CD4-positive, alpha-beta T cell (primary cell): ENCODE measurements around the gene CCNQ. TPM values are rescaled to one million over a fixed set of nuclear protein-coding genes. Genes with fewer than 3 reads are reported as not detected.

Experiments used
- ATAC-seq: fragments of 200-7000 bp; cut with Tn5 transposase; one replicate; pipeline ENCODE4 v1.10.0; 2022; ENCODE audit warnings: mild to moderate bottlenecking; ENCODE audit not compliant: poor library complexity
- CTCF ChIA-PET: fragments of 350-600 bp; sonication (Branson Sonifier 250); formaldehyde crosslinking; loops from one replicate; lab custom pipeline; 2021; ENCODE audit warnings: antibody characterized with exemption, inconsistent platforms; lab: Charles Lee
- POLR2A ChIA-PET: fragments of 350-600 bp; sonication (Branson Sonifier 250); formaldehyde crosslinking; loops from one replicate; lab custom pipeline; 2021; ENCODE audit warnings: antibody characterized with exemption, inconsistent platforms; lab: Charles Lee
- DNase-seq, 14 experiments: peaks; one replicate each; pipeline ENCODE4 v3.0.0-alpha.2; 2013 to 2020; ENCODE audit warnings: mixed read lengths in 2 of 14
- H3K27ac ChIP-seq, 2 donors: one replicate each; pipeline versions ENCODE4 v1.5.1 to v1.7.0; 2013; ENCODE audit warnings: low read length in 2 of 2, low read depth in 1 of 2, mild to moderate bottlenecking in 1 of 2
- H3K27me3 ChIP-seq, 2 experiments: 1 replicate in 1 of 2; 2 replicates in 1 of 2; pipeline versions ENCODE4 v1.6.1 to v1.7.0; 2013; ENCODE audit warnings: low read length in 2 of 2, control low read depth in 1 of 2, mild to moderate bottlenecking in 1 of 2, moderate library complexity in 1 of 2; ENCODE audit not compliant: insufficient read depth in 2 of 2, control insufficient read depth in 1 of 2
- H3K36me3 ChIP-seq: one replicate; pipeline ENCODE4 v1.6.1; 2013; ENCODE audit warnings: low read length, control low read depth; ENCODE audit not compliant: insufficient read depth
- H3K4me1 ChIP-seq: one replicate; pipeline ENCODE4 v1.6.1; 2013; ENCODE audit warnings: low read length, control low read depth; ENCODE audit not compliant: insufficient read depth
- H3K4me3 ChIP-seq: one replicate; pipeline ENCODE4 v1.5.1; 2013; ENCODE audit warnings: mild to moderate bottlenecking, low read length, moderate library complexity
- H3K9me3 ChIP-seq, 2 experiments: 1 replicate in 1 of 2; 2 replicates in 1 of 2; pipeline versions ENCODE4 v1.6.1 to v1.7.0; 2013; ENCODE audit warnings: low read length in 2 of 2, mild to moderate bottlenecking in 2 of 2, control low read depth in 1 of 2, moderate library complexity in 1 of 2; ENCODE audit not compliant: control insufficient read depth in 1 of 2, insufficient read depth in 1 of 2
- H3K27ac Mint-ChIP-seq: one replicate; pipeline ENCODE4 v1.8.0; 2020; ENCODE audit warnings: mixed read lengths
- H3K27me3 Mint-ChIP-seq: one replicate; pipeline ENCODE4 v1.8.0; 2021; ENCODE audit warnings: mixed read lengths
- H3K36me3 Mint-ChIP-seq: one replicate; pipeline ENCODE4 v1.8.0; 2021; ENCODE audit warnings: low read depth, mixed read lengths
- H3K4me1 Mint-ChIP-seq: one replicate; pipeline ENCODE4 v1.8.0; 2021; ENCODE audit warnings: low read depth, mixed read lengths
- H3K4me3 Mint-ChIP-seq: one replicate; pipeline ENCODE4 v1.8.0; 2020; ENCODE audit warnings: mild to moderate bottlenecking, mixed read lengths
- H3K9me3 Mint-ChIP-seq: one replicate; pipeline ENCODE4 v1.8.0; 2020; ENCODE audit warnings: mixed read lengths
- intact Hi-C, 2 experiments: fragments of 100-400 bp; cut with DNase I in 1 of 2; cut with micrococcal nuclease in 1 of 2; formaldehyde crosslinking; loops; one replicate each; pipeline versions ENCODE4 v1.15.1 to v1.9.0; 2023 to 2025; cut with DNase I, micrococcal nuclease
- total RNA-seq, 174 experiments: library from RNA in 2 of 174; stranded (reverse) in 2 of 174; gene quantifications; one replicate each; pipeline ENCODE4 v1.2.3 and lab custom pipeline; 2021 to 2026
- TF ChIP-seq, protein P1 (sequence below): fragments of 200-600 bp; IDR thresholded peaks from one replicate; pipeline ENCODE4 v1.8.0; 2022; ENCODE audit warnings: antibody characterized with exemption, mild to moderate bottlenecking

The CCNQ gene
- total RNA-seq, 2 experiments from 2014 or later: 13.9 to 14.1 TPM

DNA sequence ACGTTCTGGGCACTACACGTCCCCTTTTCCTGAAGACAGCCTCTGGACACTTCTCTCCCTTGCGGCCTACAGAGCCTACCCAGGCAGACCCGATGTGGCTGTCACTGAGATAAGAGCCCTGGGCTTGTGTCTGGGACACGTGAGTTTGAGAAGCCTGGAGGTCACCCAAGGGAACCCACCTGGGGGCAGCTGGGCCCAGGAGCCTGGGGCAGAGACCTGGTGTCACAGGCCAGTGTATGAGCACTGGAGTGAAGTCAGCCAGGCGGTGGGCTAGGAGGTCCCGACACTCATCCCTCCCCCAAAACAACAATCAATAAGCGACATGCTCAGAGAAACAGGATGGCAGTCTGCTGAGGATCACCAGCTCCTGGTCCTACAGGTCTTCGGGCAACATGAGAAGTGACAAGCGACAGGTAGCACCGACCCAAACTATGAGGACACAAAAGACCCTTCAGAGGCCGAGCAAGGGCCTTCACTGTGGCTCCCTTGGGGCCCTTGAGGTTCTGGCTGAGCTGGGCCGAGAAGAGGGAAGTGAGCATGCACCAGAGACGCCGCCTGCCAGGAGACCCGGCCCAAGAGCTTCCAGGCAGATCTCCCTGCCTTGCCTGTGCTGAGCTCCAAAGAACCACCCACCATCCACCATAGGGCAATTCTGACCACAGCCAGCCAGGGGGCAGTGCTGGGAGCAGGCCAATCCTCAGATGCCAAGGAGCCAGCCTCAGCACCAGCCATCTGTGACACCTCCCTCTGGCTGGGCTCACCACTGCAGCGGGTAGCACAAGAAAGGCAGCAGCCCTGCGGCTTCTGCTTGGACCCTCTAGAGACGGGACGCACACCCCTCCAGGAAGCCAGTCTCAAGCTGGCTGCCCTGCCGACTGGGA, 37.1 kb upstream of the CCNQ start:
- POLR2A ChIA-PET: no interaction called here
- ATAC-seq (peak; percentile 61), DNase-seq (peak in 3 of 14 experiments; percentile 21 to 46 (median 46))
- Mint-ChIP-seq H3K36me3 (no peaks in the 10 kb centered on the region), H3K4me1 (no peaks in the 10 kb centered on the region), H3K27me3 (peaks cover 4% of the 10 kb centered on the region), H3K9me3 (no peaks in the 10 kb centered on the region), H3K4me3 (no peak overlapping the region), H3K27ac (no peak overlapping the region)
- H3K36me3 ChIP-seq: no peaks in the 10 kb centered on the region
- CTCF ChIA-PET: interaction anchor here (0.8 kb wide), 1 partner anchor 9 kb away, joined by 3 read pairs; no protein-coding TSS in a partner anchor
- no peaks in the 10 kb centered on the region for H3K4me1 ChIP-seq
- H3K9me3 ChIP-seq: peaks cover 0 to 7% of the 10 kb centered on the region in 2 experiments
- H3K27ac ChIP-seq: no peak overlapping the region
- intact Hi-C loops: no loop called here
- H3K4me3 ChIP-seq: no peak overlapping the region
- TF ChIP-seq, protein P1, sequence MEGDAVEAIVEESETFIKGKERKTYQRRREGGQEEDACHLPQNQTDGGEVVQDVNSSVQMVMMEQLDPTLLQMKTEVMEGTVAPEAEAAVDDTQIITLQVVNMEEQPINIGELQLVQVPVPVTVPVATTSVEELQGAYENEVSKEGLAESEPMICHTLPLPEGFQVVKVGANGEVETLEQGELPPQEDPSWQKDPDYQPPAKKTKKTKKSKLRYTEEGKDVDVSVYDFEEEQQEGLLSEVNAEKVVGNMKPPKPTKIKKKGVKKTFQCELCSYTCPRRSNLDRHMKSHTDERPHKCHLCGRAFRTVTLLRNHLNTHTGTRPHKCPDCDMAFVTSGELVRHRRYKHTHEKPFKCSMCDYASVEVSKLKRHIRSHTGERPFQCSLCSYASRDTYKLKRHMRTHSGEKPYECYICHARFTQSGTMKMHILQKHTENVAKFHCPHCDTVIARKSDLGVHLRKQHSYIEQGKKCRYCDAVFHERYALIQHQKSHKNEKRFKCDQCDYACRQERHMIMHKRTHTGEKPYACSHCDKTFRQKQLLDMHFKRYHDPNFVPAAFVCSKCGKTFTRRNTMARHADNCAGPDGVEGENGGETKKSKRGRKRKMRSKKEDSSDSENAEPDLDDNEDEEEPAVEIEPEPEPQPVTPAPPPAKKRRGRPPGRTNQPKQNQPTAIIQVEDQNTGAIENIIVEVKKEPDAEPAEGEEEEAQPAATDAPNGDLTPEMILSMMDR: peak; percentile 26
- no peaks in the 10 kb centered on the region for H3K27me3 ChIP-seq

DNA sequence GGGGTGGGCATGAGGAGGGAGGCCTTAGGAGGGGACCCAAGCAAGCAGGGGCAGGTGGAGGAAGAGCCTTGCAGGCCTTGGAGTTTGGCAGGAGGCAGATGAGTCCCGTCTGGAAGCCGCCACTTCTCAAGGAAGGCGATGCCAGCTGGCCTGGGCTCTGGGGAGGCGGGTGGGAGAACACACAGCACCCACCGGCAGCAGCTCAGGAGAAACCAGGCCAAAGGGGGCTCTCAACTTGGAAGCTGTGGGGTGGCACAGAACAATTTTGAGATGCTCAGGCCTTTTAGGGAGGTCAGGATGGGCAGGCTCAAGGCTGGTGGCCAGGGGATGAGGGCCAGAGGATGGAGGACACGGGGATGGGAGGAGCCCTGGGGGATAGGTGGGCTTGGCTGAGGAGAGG, 36.4 kb upstream of the CCNQ start:
- no peaks in the 10 kb centered on the region for H3K27me3 ChIP-seq
- Mint-ChIP-seq H3K27me3 (no peaks in the 10 kb centered on the region), H3K9me3 (no peaks in the 10 kb centered on the region), H3K4me1 (no peaks in the 10 kb centered on the region), H3K27ac (no peak overlapping the region), H3K36me3 (no peaks in the 10 kb centered on the region), H3K4me3 (no peak overlapping the region)
- H3K36me3 ChIP-seq: no peaks in the 10 kb centered on the region
- H3K27ac ChIP-seq: no peak overlapping the region
- H3K4me3 ChIP-seq: no peak overlapping the region
- ChIA-PET POLR2A (no interaction called here), CTCF (no interaction called here)
- intact Hi-C loops: no loop called here
- ATAC-seq: no peak
- no peaks in the 10 kb centered on the region for H3K4me1 ChIP-seq
- no peak for DNase-seq
- TF ChIP-seq, protein P1: no peak
- H3K9me3 ChIP-seq: peaks cover 0 to 7% of the 10 kb centered on the region in 2 experiments

DNA sequence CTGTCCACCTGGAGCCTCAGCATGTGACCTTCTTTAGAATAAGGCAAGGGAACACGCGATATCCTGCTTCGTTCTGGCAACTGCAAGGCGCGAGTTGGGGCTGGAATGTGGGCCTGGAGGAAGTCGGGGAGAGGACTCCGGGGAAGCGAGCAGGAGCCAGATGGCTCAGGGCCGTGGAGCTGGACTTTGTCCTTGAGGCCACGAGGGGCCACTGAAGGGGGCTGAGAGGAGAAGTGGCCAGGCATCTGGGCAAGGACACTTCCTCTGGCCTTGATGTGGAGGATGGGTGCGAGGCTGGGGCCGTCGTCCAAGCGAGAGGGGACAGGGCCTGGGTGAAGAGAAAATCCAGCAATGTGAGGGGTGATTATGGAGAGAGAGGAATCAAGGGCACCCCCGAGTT, 35.9 kb upstream of the CCNQ start:
- Mint-ChIP-seq H3K4me3 (no peak overlapping the region), H3K27ac (no peak overlapping the region), H3K9me3 (no peaks in the 10 kb centered on the region), H3K27me3 (no peaks in the 10 kb centered on the region), H3K4me1 (no peaks in the 10 kb centered on the region), H3K36me3 (no peaks in the 10 kb centered on the region)
- TF ChIP-seq, protein P1: no peak
- ChIA-PET CTCF (no interaction called here), POLR2A (no interaction called here)
- Histone ChIP-seq H3K36me3 (no peaks in the 10 kb centered on the region), H3K27ac (no peak overlapping the region), H3K4me1 (no peaks in the 10 kb centered on the region), H3K4me3 (no peak overlapping the region), H3K27me3 (no peaks in the 10 kb centered on the region), H3K9me3 (peaks cover 0 to 2% of the 10 kb centered on the region in 2 experiments)
- intact Hi-C loops: no loop called here
- no peak for ATAC-seq
- DNase-seq: no peak
